ENCODE results near the gene DOK4.

Gene DOK4

DNA sequence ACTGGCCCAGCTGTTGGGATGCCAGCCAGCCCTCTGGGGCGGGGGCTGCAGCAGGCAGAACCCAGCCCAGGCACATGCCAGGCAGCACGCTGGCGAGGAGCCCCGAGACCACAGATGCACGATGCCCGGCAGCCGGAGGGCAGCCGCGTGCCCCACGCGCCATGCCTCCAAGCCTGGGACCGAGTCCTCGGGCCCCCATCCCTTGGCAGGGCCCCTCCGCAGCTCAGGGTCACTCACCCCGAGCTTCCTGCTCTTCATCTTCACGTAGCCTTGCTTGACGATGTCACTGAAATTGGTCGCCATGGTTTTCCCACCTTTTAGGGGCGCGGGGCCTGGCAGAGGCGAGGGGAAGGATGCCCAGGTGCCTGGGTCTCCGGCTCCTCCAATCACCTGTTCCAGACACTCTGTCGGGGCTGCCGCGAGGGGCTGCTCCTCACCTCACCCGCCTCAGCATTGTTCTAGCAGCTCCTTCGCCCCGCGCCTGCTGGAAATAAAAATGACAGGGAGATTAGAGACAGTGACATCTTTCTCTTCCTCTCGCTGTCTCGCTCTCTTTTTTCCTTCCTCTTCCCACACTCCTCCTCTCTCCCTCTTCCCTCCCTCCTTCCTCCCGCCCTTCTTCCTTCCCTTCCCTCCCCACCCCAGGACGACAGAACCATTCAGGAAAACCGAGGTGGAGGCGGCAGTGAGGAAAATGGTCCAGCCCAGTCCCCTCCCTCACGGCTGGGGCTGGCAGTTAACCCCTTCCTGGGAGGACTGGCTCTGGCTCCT lies 6.9 kb downstream of the DOK4 start:
- peaks cover 7% of the 10 kb centered on the region for H3K27me3 Mint-ChIP-seq (ENCODE audit: low read depth, poor library complexity)
- H3K36me3 Mint-ChIP-seq (ENCODE audit: low read depth), result no peaks in the 10 kb centered on the region
- TF ChIP-seq, protein P1, sequence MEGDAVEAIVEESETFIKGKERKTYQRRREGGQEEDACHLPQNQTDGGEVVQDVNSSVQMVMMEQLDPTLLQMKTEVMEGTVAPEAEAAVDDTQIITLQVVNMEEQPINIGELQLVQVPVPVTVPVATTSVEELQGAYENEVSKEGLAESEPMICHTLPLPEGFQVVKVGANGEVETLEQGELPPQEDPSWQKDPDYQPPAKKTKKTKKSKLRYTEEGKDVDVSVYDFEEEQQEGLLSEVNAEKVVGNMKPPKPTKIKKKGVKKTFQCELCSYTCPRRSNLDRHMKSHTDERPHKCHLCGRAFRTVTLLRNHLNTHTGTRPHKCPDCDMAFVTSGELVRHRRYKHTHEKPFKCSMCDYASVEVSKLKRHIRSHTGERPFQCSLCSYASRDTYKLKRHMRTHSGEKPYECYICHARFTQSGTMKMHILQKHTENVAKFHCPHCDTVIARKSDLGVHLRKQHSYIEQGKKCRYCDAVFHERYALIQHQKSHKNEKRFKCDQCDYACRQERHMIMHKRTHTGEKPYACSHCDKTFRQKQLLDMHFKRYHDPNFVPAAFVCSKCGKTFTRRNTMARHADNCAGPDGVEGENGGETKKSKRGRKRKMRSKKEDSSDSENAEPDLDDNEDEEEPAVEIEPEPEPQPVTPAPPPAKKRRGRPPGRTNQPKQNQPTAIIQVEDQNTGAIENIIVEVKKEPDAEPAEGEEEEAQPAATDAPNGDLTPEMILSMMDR (IDR thresholded peaks at IDR 0.05), result no peak
- peak; percentile 52 for DNase-seq
- peak overlapping the region; percentile 79 for H3K27ac Mint-ChIP-seq
- H3K9me3 Mint-ChIP-seq, result no peaks in the 10 kb centered on the region
- H3K4me3 Mint-ChIP-seq, result peak overlapping the region; percentile 86
- peaks cover 52% of the 10 kb centered on the region for H3K4me1 Mint-ChIP-seq

DNA sequence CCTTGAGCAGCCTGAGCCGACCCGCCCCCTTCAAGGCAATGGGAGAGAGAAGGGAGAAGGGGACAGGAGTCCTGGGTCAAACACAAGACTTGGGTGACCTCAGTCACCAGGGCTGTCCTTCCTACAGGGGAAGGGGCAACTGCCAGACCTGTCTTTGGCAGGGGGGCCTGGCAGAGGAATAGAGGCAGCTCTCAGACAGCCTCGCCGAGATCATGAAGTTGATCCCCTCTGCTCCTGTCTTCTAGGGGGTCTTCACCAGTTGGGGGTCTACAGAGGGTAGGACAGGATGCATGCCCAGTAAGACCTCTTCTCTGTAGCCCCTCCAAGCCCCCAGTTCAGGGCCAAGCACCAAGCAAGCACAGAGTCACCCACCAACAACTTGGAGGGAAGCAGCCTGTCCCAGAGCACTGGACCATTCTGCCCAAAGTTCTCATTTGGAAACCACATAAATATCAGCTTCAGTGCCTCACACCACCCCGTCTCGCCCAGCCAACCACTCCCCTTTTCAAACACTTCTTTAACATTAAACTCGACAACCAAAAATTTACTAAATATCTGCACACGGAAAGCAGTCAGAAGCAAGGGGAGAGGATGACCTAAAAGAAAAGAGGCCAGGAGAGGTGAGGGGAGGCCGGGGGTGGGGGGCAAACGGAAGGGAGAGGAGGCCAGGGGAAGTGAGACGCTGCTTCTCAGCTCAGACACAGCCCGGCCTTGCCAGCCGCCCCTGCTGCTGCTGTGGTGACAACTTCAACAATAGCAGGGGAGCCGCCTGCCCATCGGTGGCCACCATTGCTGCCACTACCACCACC lies 7.7 kb downstream of the DOK4 start:
- H3K27me3 Mint-ChIP-seq (ENCODE audit: low read depth, poor library complexity), result peaks cover 7% of the 10 kb centered on the region
- peak overlapping the region; percentile 81 for H3K4me3 Mint-ChIP-seq
- TF ChIP-seq, protein P1 (IDR thresholded peaks at IDR 0.05), result no peak
- DNase-seq, result no peak
- peaks cover 52% of the 10 kb centered on the region for H3K4me1 Mint-ChIP-seq
- no peaks in the 10 kb centered on the region for H3K36me3 Mint-ChIP-seq (ENCODE audit: low read depth)
- no peaks in the 10 kb centered on the region for H3K9me3 Mint-ChIP-seq
- no peak overlapping the region for H3K27ac Mint-ChIP-seq

GRCh38 chr16:57477531-57478202 lies 8.6 kb downstream of the DOK4 start:
- TF ChIP-seq, protein P1 (IDR thresholded peaks at IDR 0.05), result no peak
- Mint-ChIP-seq H3K36me3 (ENCODE audit: low read depth) (no peaks in the 10 kb centered on the region), H3K27me3 (ENCODE audit: low read depth, poor library complexity) (peaks cover 7% of the 10 kb centered on the region), H3K9me3 (no peaks in the 10 kb centered on the region), H3K4me3 (peak overlapping the region; percentile 81), H3K27ac (no peak overlapping the region), H3K4me1 (peaks cover 52% of the 10 kb centered on the region)
- no peak for DNase-seq

- Mint-ChIP-seq H3K4me1 (peaks cover 58% of the 10 kb centered on the region), H3K9me3 (no peaks in the 10 kb centered on the region), H3K4me3 (no peak overlapping the region), H3K27me3 (ENCODE audit: low read depth, poor library complexity) (peaks cover 7% of the 10 kb centered on the region), H3K27ac (no peak overlapping the region), H3K36me3 (ENCODE audit: low read depth) (peaks cover 5% of the 10 kb centered on the region)
- no peak for DNase-seq
- TF ChIP-seq, protein P1 (IDR thresholded peaks at IDR 0.05), result no peak
These were observed 9.5 kb downstream of the DOK4 start for GRCh38 chr16:57476546-57477410.

DNA sequence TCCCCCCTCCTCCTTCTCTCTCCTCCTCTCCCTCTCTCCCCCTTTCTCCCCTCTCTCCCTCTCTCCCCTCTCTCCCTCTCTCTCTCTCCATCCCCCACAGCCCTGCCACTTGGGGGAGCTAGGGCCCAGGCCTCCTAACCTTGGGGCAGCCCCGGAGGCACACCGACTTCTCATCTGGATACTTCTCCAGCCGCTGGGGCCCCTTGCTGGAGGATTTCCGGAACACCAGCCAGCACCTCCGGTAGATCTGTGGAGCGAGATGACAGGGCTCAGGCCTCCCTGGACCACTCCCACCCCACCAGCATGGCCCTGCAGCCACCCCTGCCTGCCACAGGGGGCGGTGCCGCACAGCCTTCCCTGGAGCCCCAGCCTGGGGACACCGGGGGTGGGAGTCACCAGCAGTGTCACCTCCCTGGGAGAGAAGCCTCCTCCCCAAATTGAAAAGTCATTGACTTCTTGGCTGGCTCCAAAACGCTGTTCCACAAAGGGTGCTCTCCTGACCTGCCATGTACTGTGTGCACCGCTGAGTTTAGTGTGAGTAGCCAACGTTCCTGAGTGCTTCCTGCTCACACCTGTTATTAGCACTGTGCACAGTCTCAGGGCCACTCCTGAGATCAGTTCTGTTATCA lies 10.5 kb downstream of the DOK4 start:
- peak; percentile 85 for DNase-seq
- peaks cover 7% of the 10 kb centered on the region for H3K27me3 Mint-ChIP-seq (ENCODE audit: low read depth, poor library complexity)
- no peak overlapping the region for H3K27ac Mint-ChIP-seq
- H3K36me3 Mint-ChIP-seq (ENCODE audit: low read depth), result peaks cover 5% of the 10 kb centered on the region
- TF ChIP-seq, protein P1 (IDR thresholded peaks at IDR 0.05), result peak; percentile 82
- H3K9me3 Mint-ChIP-seq, result no peaks in the 10 kb centered on the region
- H3K4me1 Mint-ChIP-seq, result peaks cover 62% of the 10 kb centered on the region
- H3K4me3 Mint-ChIP-seq, result no peak overlapping the region

Data from nephron progenitor cell (in vitro differentiated cells).